Stimulated activated CD4-positive, alpha-beta T cell treated with anti-CD3 and anti-CD28 coated beads, Interleukin-1b, Interleukin-23, amount 100 ng/mL, for 1 hour (primary cell): ENCODE measurements around the gene ADAM11.

Experiments used
- DNase-seq, 2 donors: peaks; one replicate each; pipeline ENCODE4 v3.0.0-alpha.2; 2020; ENCODE audit warnings: low read depth in 2 of 2

The ADAM11 gene

GRCh38 chr17:44775136-44775837 lies 16.5 kb downstream of the ADAM11 start:
- peak; percentile 96 for DNase-seq

- no peak for DNase-seq
These were observed 17.2 kb downstream of the ADAM11 start for GRCh38 chr17:44775838-44776621.

- no peak for DNase-seq
These were observed 18.0 kb downstream of the ADAM11 start for GRCh38 chr17:44776628-44777393.

- DNase-seq: no peak
These were observed 18.9 kb downstream of the ADAM11 start for GRCh38 chr17:44777394-44778348.

- DNase-seq: no peak
These were observed 19.9 kb downstream of the ADAM11 start for GRCh38 chr17:44778656-44779210.

- peak; percentile 55 to 81 for DNase-seq
These were observed 20.6 kb downstream of the ADAM11 start for GRCh38 chr17:44779211-44780025.

GRCh38 chr17:44780161-44780560 lies 21.4 kb downstream of the ADAM11 start:
- DNase-seq: no peak

GRCh38 chr17:44780845-44781480 lies 22.2 kb downstream of the ADAM11 start:
- no peak for DNase-seq

- DNase-seq: no peak
These were observed 22.9 kb downstream of the ADAM11 start for GRCh38 chr17:44781551-44782325.

GRCh38 chr17:44782326-44782850 lies 23.6 kb downstream of the ADAM11 start:
- no peak for DNase-seq

- DNase-seq: no peak
These were observed 27.1 kb downstream of the ADAM11 start for GRCh38 chr17:44785921-44786320.

GRCh38 chr17:44786551-44787081 lies 27.8 kb downstream of the ADAM11 start:
- no peak for DNase-seq

GRCh38 chr17:44787271-44787940 lies 28.6 kb downstream of the ADAM11 start:
- DNase-seq: no peak

- no peak for DNase-seq
These were observed 29.4 kb downstream of the ADAM11 start for GRCh38 chr17:44788139-44788538.

- DNase-seq: no peak
These were observed 33.5 kb downstream of the ADAM11 start for GRCh38 chr17:44792276-44792675.

GRCh38 chr17:44793885-44794842 lies 35.4 kb downstream of the ADAM11 start:
- DNase-seq: no peak
